HEK293 (cell line): ENCODE data around the gene TCIRG1.

Source experiments
- CTCF ChIA-PET: fragments of 350-600 bp; formaldehyde crosslinking; extraction: SDS; loops from one replicate; lab custom pipeline; 2021; ENCODE audit warnings: antibody characterized with exemption; lab: Yijun Ruan, JAX
- POLR2A ChIA-PET: fragments of 300-600 bp; formaldehyde crosslinking; extraction: SDS; loops from one replicate; lab custom pipeline; 2020; ENCODE audit warnings: antibody characterized with exemption, inconsistent platforms; lab: Yijun Ruan, JAX
- H3K27ac ChIP-seq: fragments of 200-500 bp; sonication (Bioruptor generic); 2 replicates; pipeline ENCODE4 v1.5.1; 2014; ENCODE audit warnings: low read depth, low read length, control low read depth, inconsistent platforms; ENCODE audit errors: extremely low read depth
- H3K36me3 ChIP-seq, 2 experiments: fragments of 200-500 bp in 1 of 2; sonication (Bioruptor generic) in 1 of 2; 1 replicate in 1 of 2; 2 replicates in 1 of 2; pipeline ENCODE4 v1.5.1; 2014 to 2017; ENCODE audit warnings: inconsistent platforms in 2 of 2, low read length in 2 of 2; ENCODE audit not compliant: control insufficient read depth in 2 of 2, insufficient read depth in 1 of 2
- H3K4me1 ChIP-seq: fragments of 200-500 bp; sonication (Bioruptor generic); 2 replicates; pipeline ENCODE4 v1.5.1; 2014; ENCODE audit warnings: mild to moderate bottlenecking, low read length, inconsistent platforms; ENCODE audit not compliant: control insufficient read depth, insufficient read depth
- H3K4me3 ChIP-seq: 2 replicates; pipeline ENCODE4 v1.5.1; 2011; ENCODE audit warnings: low read depth, mild to moderate bottlenecking, control low read depth, low read length, moderate library complexity
- H3K9me3 ChIP-seq: fragments of 200-500 bp; sonication (Bioruptor generic); 2 replicates; pipeline ENCODE4 v1.5.1; 2014; ENCODE audit warnings: low read depth, low read length, inconsistent platforms; ENCODE audit not compliant: control insufficient read depth, insufficient read depth
- GFI1B ChIP-seq: fragments of 450-650 bp; formaldehyde crosslinking; IDR thresholded peaks from 2 replicates; pipeline ENCODE4 v1.5.1; 2016; ENCODE audit warnings: missing biosample characterization, missing genetic modification characterization
- IKZF3 ChIP-seq: fragments of 450-650 bp; IDR thresholded peaks from 2 replicates; pipeline ENCODE4 v1.5.0; 2018; ENCODE audit warnings: missing biosample characterization, mild to moderate bottlenecking, missing genetic modification characterization, moderate library complexity
- KLF16 ChIP-seq: fragments of 450-650 bp; formaldehyde crosslinking; IDR thresholded peaks from 2 replicates; pipeline ENCODE4 v1.5.1; 2017; ENCODE audit warnings: missing biosample characterization, missing genetic modification characterization
- KLF8 ChIP-seq: fragments of 450-650 bp; formaldehyde crosslinking; IDR thresholded peaks from 2 replicates; pipeline ENCODE4 v1.5.1; 2016; ENCODE audit warnings: missing biosample characterization, missing genetic modification characterization
- PATZ1 ChIP-seq: fragments of 450-650 bp; formaldehyde crosslinking; IDR thresholded peaks from 2 replicates; pipeline ENCODE4 v1.5.1; 2016; ENCODE audit warnings: missing biosample characterization, missing genetic modification characterization
- PBX3 ChIP-seq: sonication (generic); formaldehyde crosslinking; IDR thresholded peaks from 2 replicates; pipeline ENCODE4 v1.8.1; 2022; ENCODE audit warnings: mild to moderate bottlenecking, moderate library complexity, missing genetic modification reagents
- PRDM1 ChIP-seq: fragments of 450-650 bp; formaldehyde crosslinking; IDR thresholded peaks from 2 replicates; pipeline ENCODE4; 2016; ENCODE audit warnings: missing biosample characterization, missing genetic modification characterization
- SETDB1 ChIP-seq: IDR thresholded peaks from one replicate; pipeline ENCODE4 v1.6.1; 2017; ENCODE audit warnings: mild to moderate bottlenecking, low read length, moderate library complexity, mixed read lengths; ENCODE audit not compliant: insufficient read length
- SP3 ChIP-seq: fragments of 450-650 bp; formaldehyde crosslinking; IDR thresholded peaks from 2 replicates; pipeline ENCODE4 v1.5.1; 2016; ENCODE audit warnings: missing biosample characterization, missing genetic modification characterization
- TCF7L2 ChIP-seq: IDR thresholded peaks from 2 replicates; pipeline ENCODE4 v1.6.1; 2011; ENCODE audit warnings: low read depth, mild to moderate bottlenecking, inconsistent platforms, low read length, moderate library complexity, borderline replicate concordance
- ZBTB44 ChIP-seq: fragments of 450-650 bp; IDR thresholded peaks from 2 replicates; pipeline ENCODE4 v1.5.1; 2018; ENCODE audit warnings: missing biosample characterization, mild to moderate bottlenecking, missing genetic modification characterization
- ZNF214 ChIP-seq: fragments of 450-650 bp; formaldehyde crosslinking; IDR thresholded peaks from 2 replicates; pipeline ENCODE4 v1.5.1; 2017; ENCODE audit warnings: missing biosample characterization, mild to moderate bottlenecking, missing genetic modification characterization, borderline replicate concordance
- ZNF223 ChIP-seq: fragments of 450-650 bp; formaldehyde crosslinking; IDR thresholded peaks from 2 replicates; pipeline ENCODE4 v1.5.1; 2016; ENCODE audit warnings: missing biosample characterization, missing genetic modification characterization
- ZNF335 ChIP-seq: fragments of 450-650 bp; formaldehyde crosslinking; conservative IDR thresholded peaks from 2 replicates; pipeline ENCODE4 v1.5.1; 2016; ENCODE audit warnings: missing biosample characterization, missing genetic modification characterization
- ZNF341 ChIP-seq: fragments of 450-650 bp; formaldehyde crosslinking; IDR thresholded peaks from 2 replicates; pipeline ENCODE4; 2016; ENCODE audit warnings: low read depth, missing biosample characterization, missing genetic modification characterization
- ZNF473 ChIP-seq: fragments of 450-650 bp; formaldehyde crosslinking; IDR thresholded peaks from 2 replicates; pipeline ENCODE4 v1.5.1; 2017; ENCODE audit warnings: missing biosample characterization, missing genetic modification characterization
- ZNF529 ChIP-seq: fragments of 450-650 bp; formaldehyde crosslinking; IDR thresholded peaks from 2 replicates; pipeline ENCODE4 v1.5.1; 2017; ENCODE audit warnings: missing genetic modification characterization, missing biosample characterization; ENCODE audit not compliant: insufficient replicate concordance
- ZNF558 ChIP-seq: fragments of 450-650 bp; formaldehyde crosslinking; IDR thresholded peaks from 2 replicates; pipeline ENCODE4 v1.5.1; 2016; ENCODE audit warnings: missing biosample characterization, missing genetic modification characterization
- ZNF560 ChIP-seq: fragments of 450-650 bp; formaldehyde crosslinking; IDR thresholded peaks from 2 replicates; pipeline ENCODE4 v1.5.1; 2017; ENCODE audit warnings: missing biosample characterization, missing genetic modification characterization, borderline replicate concordance
- ZNF571 ChIP-seq: fragments of 450-650 bp; formaldehyde crosslinking; IDR thresholded peaks from 2 replicates; pipeline ENCODE4 v1.5.0; 2017; ENCODE audit warnings: missing biosample characterization, missing genetic modification characterization
- ZNF768 ChIP-seq: fragments of 450-650 bp; formaldehyde crosslinking; IDR thresholded peaks from 2 replicates; pipeline ENCODE4 v1.5.1; 2018; ENCODE audit warnings: missing biosample characterization, mild to moderate bottlenecking, missing genetic modification characterization

The TCIRG1 gene

DNA sequence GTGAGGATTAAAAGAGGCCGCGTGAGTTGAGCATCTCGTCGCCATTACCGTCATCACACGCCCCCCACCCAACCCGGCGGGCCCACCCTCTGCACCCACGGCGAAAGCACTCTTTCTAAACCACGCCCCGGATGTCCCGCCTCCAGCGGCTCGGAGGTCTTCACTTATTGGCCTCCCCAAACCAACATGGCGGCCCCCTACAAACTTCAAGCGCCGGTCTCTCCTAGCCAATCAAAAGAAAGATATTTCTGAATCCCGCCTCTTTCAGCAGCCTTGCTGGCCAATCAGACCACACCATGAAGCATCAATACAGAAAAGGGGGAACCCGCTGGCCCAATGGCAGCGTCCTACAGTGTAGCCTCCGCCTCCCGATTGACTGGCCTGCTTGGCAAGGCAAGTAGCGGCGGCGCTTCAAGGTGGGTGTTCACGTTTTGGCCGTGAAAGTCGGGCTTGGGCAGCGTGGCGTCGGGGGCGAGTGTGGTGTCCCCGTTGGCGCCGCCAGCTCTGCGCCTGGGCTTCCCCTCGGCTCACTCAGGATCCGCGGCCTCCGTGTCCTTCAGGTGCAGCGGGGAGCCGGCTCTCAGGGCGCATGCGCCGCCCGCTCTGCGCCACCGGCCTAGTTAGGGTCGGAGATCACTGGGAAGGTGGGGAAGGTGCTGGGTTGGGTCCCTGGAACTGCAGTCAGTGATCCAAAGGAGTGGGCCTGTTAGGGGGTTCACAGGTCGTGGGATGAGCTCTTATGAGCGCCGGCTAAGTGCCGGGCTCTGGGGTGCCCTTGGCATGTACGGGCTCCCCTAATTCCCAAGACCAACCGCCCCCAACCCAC lies 8.3 kb upstream of the TCIRG1 start, which contains the start of gene NDUFS8 (continued):
- TF ChIP-seq PBX3 (CRISPR knock-in tag) (no peak; the same call in 1 of the 2 replicates), PRDM1 (no peak), SP3 (peak; percentile 82), ZNF473 (tag by site-specific recombination) (no peak), GFI1B (tag by site-specific recombination) (no peak), KLF16 (tag by site-specific recombination) (peak; percentile 18; the same call in 1 of the 2 replicates), ZNF341 (tag by site-specific recombination) (peak; percentile 80), TCF7L2 (no peak), ZNF571 (no peak), ZNF214 (tag by site-specific recombination) (no peak), ZNF335 (tag by site-specific recombination) (peak; percentile 44; the same call in 1 of the 2 replicates), KLF8 (tag by site-specific recombination) (peak; percentile 25; the same call in 1 of the 2 replicates), ZNF223 (tag by site-specific recombination) (no peak), PATZ1 (tag by site-specific recombination) (peak; percentile 75), ZNF529 (no peak), ZNF768 (no peak), ZBTB44 (tag by site-specific recombination) (no peak), ZNF558 (no peak), ZNF560 (no peak), IKZF3 (tag by site-specific recombination) (no peak), SETDB1 (no peak)

GRCh38 chr11:68031144-68031464 lies 7.7 kb upstream of the TCIRG1 start:
- ChIA-PET POLR2A (no interaction called here), CTCF (interaction anchor here (0.6 kb wide), 1 partner anchor 1195 kb away, joined by 3 read pairs; no protein-coding TSS in a partner anchor)
- H3K4me3 ChIP-seq: peak overlapping the region; percentile 95
- peak overlapping the region; percentile 78 for H3K27ac ChIP-seq
- 0 out of 2 replicates have a peak, but pooled peaks cover 2% of the 10 kb centered on the region for H3K4me1 ChIP-seq
- TF ChIP-seq PBX3 (CRISPR knock-in tag): no peak
- H3K9me3 ChIP-seq: no peaks in the 10 kb centered on the region
- H3K36me3 ChIP-seq: peaks cover 0 to 39% of the 10 kb centered on the region in 2 experiments; a peak in 2 of 3 replicates
